ENCODE data around the gene OSMR. TPM values are rescaled to one million over a fixed set of nuclear protein-coding genes. Genes with fewer than 3 reads are reported as not detected.

OSMR gene
- total RNA-seq, 1 donor from 2014 or later = 69.0 TPM

DNA sequence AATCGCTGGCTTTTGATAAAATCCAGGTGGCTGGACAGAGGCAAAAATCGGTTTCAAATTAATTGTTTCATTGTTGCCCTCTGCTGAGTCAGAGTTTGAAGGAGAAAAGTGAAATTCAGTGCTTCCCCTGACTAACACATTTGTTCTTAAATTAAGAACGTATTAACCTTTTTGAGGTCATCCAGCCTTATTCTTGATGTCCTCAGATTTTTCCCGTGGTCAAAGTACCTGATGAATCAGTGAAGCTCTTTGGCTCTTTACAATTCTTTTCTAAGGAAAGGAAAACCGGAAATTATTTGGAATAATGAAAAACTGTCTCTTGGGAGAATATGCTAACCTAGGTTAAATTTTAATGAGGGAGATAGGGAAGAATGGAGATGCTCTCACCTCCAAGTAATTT, 21.6 kb downstream of the OSMR start:
- DNase-seq (ENCODE audit: extremely low spot score in 2 of 2) = no peak
- H3K4me3 ChIP-seq = no peak overlapping the region
- no peaks in the 10 kb centered on the region for H3K9me3 ChIP-seq
- H3K27me3 ChIP-seq = no peaks in the 10 kb centered on the region
- no peaks in the 10 kb centered on the region for H3K36me3 ChIP-seq
- intact Hi-C loops (cut with DNase I) = no loop called here
- H3K4me1 ChIP-seq = peaks cover 28% of the 10 kb centered on the region
- H3K27ac ChIP-seq = no peak overlapping the region
- TF ChIP-seq, protein P1, sequence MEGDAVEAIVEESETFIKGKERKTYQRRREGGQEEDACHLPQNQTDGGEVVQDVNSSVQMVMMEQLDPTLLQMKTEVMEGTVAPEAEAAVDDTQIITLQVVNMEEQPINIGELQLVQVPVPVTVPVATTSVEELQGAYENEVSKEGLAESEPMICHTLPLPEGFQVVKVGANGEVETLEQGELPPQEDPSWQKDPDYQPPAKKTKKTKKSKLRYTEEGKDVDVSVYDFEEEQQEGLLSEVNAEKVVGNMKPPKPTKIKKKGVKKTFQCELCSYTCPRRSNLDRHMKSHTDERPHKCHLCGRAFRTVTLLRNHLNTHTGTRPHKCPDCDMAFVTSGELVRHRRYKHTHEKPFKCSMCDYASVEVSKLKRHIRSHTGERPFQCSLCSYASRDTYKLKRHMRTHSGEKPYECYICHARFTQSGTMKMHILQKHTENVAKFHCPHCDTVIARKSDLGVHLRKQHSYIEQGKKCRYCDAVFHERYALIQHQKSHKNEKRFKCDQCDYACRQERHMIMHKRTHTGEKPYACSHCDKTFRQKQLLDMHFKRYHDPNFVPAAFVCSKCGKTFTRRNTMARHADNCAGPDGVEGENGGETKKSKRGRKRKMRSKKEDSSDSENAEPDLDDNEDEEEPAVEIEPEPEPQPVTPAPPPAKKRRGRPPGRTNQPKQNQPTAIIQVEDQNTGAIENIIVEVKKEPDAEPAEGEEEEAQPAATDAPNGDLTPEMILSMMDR (IDR thresholded peaks at IDR 0.05) = no peak
- TF ChIP-seq POLR2AphosphoS5 (IDR thresholded peaks at IDR 0.05; ENCODE audit: insufficient read depth in 1 of 2, low read depth in 1 of 2) = no peak
- no peak for TF ChIP-seq POLR2A (IDR thresholded peaks at IDR 0.05)

DNA sequence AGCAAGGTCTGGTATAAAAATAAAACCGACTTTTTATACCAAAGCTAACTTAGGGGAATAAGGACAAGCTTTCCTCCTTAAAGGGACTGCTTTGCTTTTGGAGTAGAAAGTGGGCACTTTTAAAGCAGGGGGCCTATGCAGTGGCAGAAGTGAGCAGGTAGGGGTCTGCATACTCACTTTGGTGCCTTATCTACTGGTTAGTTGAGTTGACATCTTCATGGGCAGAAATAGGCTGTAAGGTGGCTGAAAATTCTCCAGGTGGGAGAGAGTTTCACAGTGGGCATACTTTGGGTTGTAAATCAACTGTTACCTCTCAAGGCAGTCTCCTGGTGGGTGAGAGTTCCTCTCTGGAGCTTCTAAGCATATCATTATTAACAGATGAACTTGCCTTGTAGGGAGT, 24.8 kb downstream of the OSMR start:
- intact Hi-C loops (cut with DNase I) = no loop called here
- no peak for DNase-seq (ENCODE audit: extremely low spot score in 2 of 2)
- no peaks in the 10 kb centered on the region for H3K27me3 ChIP-seq
- no peaks in the 10 kb centered on the region for H3K36me3 ChIP-seq
- TF ChIP-seq POLR2AphosphoS5 (IDR thresholded peaks at IDR 0.05; ENCODE audit: insufficient read depth in 1 of 2, low read depth in 1 of 2) = no peak
- TF ChIP-seq POLR2A (IDR thresholded peaks at IDR 0.05) = no peak
- TF ChIP-seq, protein P1 (IDR thresholded peaks at IDR 0.05) = no peak
- no peak overlapping the region for H3K4me3 ChIP-seq
- peak overlapping the region; percentile 56 for H3K27ac ChIP-seq
- H3K9me3 ChIP-seq = no peaks in the 10 kb centered on the region
- peaks cover 38% of the 10 kb centered on the region for H3K4me1 ChIP-seq

- intact Hi-C loops (cut with DNase I) = no loop called here
- H3K4me3 ChIP-seq = no peak overlapping the region
- TF ChIP-seq POLR2A (IDR thresholded peaks at IDR 0.05) = no peak
- TF ChIP-seq POLR2AphosphoS5 (IDR thresholded peaks at IDR 0.05; ENCODE audit: insufficient read depth in 1 of 2, low read depth in 1 of 2) = no peak
- TF ChIP-seq, protein P1 (IDR thresholded peaks at IDR 0.05) = no peak
- H3K4me1 ChIP-seq = peaks cover 38% of the 10 kb centered on the region
- no peak for DNase-seq (ENCODE audit: extremely low spot score in 2 of 2)
- H3K36me3 ChIP-seq = no peaks in the 10 kb centered on the region
- peak overlapping the region; percentile 56 for H3K27ac ChIP-seq
- no peaks in the 10 kb centered on the region for H3K9me3 ChIP-seq
- H3K27me3 ChIP-seq = no peaks in the 10 kb centered on the region
Observed at GRCh38 chr5:38871058-38871605, 25.3 kb downstream of the OSMR start.

- intact Hi-C loops (cut with DNase I) = no loop called here
- no peak for DNase-seq (ENCODE audit: extremely low spot score in 2 of 2)
- H3K4me1 ChIP-seq = peaks cover 38% of the 10 kb centered on the region
- peak overlapping the region; percentile 56 for H3K27ac ChIP-seq
- H3K27me3 ChIP-seq = no peaks in the 10 kb centered on the region
- H3K36me3 ChIP-seq = no peaks in the 10 kb centered on the region
- no peak overlapping the region for H3K4me3 ChIP-seq
- TF ChIP-seq POLR2AphosphoS5 (IDR thresholded peaks at IDR 0.05; ENCODE audit: insufficient read depth in 1 of 2, low read depth in 1 of 2) (peak in 1 of 2 donors; percentile 78), POLR2A (IDR thresholded peaks at IDR 0.05) (no peak)
- H3K9me3 ChIP-seq = no peaks in the 10 kb centered on the region
Observed at GRCh38 chr5:38871790-38872551, 26.2 kb downstream of the OSMR start.

DNA sequence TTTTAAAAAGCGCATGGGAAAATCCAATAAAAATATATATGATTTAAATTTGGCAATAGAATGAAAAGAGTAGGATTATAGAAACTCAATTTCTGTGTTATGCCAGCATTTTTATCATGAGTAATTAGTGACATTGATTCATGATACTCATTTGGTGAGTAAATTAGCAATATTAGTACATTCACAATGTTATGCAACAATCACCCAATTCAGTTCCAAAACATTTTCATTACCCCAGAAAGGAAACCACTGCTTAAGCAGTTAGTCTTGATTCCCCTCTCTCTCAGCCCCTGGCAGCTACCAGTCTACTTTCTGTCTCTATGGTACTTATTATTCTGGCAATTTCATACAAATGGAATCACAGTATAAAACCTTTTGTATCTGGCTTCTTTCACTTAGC, 27.0 kb downstream of the OSMR start:
- no peak for TF ChIP-seq POLR2AphosphoS5 (IDR thresholded peaks at IDR 0.05; ENCODE audit: insufficient read depth in 1 of 2, low read depth in 1 of 2)
- TF ChIP-seq, protein P1 (IDR thresholded peaks at IDR 0.05) = no peak
- TF ChIP-seq POLR2A (IDR thresholded peaks at IDR 0.05) = no peak
- DNase-seq (ENCODE audit: extremely low spot score in 2 of 2) = no peak
- no peaks in the 10 kb centered on the region for H3K9me3 ChIP-seq
- H3K36me3 ChIP-seq = no peaks in the 10 kb centered on the region
- intact Hi-C loops (cut with DNase I) = no loop called here
- peak overlapping the region; percentile 1 for H3K27ac ChIP-seq
- no peak overlapping the region for H3K4me3 ChIP-seq
- peaks cover 38% of the 10 kb centered on the region for H3K4me1 ChIP-seq
- H3K27me3 ChIP-seq = no peaks in the 10 kb centered on the region

Measured in vagina (tissue), 2 donors.